G401 (cell line): ENCODE measurements around the gene PRDM16. TPM values are rescaled to one million over a fixed set of nuclear protein-coding genes. Genes with fewer than 3 reads are reported as not detected.

Experiments used
- DNase-seq: peaks from one replicate; pipeline ENCODE4 v3.0.0-alpha.2; 2015; ENCODE audit warnings: low spot score
- in situ Hi-C: cut with HindIII; loops from 2 replicates; pipeline ENCODE4 v1.10.0; 2016; ENCODE audit warnings: low sequenced_read_pairs, mixed read lengths
- total RNA-seq: library from RNA; depleted of rRNA; stranded (reverse); fragments of >200 nt; shearing (Covaris generic); gene quantifications from 2 replicates; pipeline ENCODE4 v1.2.3, GENCODE V29; 2014; rRNA removed

Gene PRDM16
- 2.8 and 5.0 TPM in 2 replicates for total RNA-seq

GRCh38 chr1:3068564-3069431 is at the start of gene PRDM16:
Gene PRDM16 (plus strand): TSS chr1:3069203. CDS start chr1:3069260, 57 bp downstream.
- in situ Hi-C loops, result no loop called here

DNA sequence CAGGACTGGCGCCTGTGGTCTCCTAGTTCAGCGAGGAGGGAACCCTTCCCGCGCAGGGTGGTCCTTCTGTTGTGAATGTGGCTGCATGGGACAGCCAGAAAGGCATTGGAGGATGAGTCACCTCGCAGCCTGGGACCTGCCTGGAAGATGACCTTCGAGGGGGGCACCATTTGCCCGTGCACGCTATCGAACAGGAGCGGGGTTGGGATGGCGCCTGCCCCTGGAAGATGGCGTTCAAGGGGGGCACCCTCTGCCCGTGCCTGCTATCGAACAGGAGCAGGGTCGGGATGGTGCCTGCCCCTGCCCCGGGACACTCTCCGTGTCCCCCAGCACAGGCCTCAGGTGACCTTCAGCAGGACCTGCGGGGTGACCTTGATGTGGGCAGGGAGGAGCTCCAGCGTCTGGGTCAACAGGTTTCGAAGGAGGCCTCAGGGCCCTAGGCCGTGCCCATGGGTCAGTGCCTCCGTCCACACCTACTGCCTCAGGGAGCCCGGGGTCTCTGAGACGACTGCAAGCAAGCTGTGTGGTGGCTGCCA is 49.4 kb upstream of the PRDM16 start:
- in situ Hi-C loops, result no loop called here
- DNase-seq, result no peak

More at GRCh38 chr1:3068564-3069431, at the start of gene PRDM16:
- peak; percentile 59 for DNase-seq

GRCh38 chr1:3020263-3020909 is 48.6 kb upstream of the PRDM16 start:
- no peak for DNase-seq
- in situ Hi-C loops, result no loop called here

GRCh38 chr1:3021233-3021671 is 47.8 kb upstream of the PRDM16 start, which contains the start of gene ACTRT2:
Gene ACTRT2 (plus strand): TSS chr1:3021467. CDS start chr1:3021687, 220 bp downstream.
- no peak for DNase-seq
- in situ Hi-C loops, result no loop called here

GRCh38 chr1:3021801-3022401 is 47.1 kb upstream of the PRDM16 start:
- in situ Hi-C loops, result no loop called here
- DNase-seq, result no peak

DNA sequence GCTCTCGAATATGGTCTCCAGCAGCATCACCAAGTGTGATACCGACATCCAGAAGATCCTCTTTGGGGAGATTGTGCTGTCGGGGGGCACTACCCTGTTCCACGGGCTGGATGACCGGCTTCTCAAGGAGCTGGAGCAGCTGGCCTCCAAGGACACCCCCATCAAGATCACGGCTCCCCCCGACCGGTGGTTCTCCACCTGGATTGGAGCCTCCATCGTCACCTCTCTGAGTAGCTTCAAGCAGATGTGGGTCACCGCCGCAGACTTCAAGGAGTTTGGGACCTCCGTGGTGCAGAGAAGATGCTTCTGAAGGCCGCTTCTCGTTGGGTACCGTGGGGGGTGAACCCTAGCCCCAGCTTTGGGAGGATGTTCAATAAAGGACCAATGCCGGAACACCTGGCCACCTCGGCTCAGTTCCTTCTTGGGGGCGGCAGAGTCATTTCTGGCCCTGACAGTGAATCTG is 46.5 kb upstream of the PRDM16 start:
- no peak for DNase-seq
- in situ Hi-C loops, result no loop called here

DNA sequence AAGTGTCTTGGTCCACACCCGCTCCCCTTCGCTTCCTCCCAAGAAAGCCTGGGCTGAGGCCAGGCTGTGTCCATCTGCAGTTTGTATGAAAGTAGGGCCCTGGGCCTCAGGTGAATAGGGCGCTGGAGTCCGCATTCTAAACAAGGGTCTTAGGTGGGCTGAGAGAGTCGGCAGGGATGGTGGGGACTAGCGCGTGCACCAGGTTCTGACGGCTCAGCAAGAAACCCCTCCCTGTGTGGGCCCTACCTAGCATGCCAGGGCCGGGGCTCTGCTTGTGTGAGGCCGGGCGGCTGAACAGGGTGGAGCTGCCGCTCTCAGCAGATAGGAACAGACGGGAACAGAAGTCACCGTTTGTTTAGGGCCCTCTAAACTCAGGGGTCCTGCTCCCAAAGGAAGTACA is 46.0 kb upstream of the PRDM16 start:
- in situ Hi-C loops, result no loop called here
- DNase-seq, result no peak

DNA sequence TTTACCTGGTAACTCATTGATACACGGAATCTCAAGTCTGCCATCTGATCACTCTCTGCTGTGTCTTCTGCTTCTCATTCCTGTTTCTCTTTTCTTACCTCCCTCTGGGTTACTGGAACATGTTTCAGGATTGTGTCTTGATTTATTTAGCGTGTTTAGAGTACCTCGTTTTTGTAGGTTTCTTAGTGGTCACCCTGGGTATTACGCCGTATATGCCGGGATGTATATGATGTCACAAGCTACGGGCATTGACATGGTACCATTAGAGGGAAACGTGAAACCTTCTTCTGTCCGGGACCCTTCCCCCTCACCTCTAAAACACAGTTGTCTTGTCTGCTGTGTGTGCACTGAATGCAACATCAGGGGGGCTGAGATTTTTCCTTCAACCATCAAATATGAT is 45.0 kb upstream of the PRDM16 start:
- no peak for DNase-seq

DNA sequence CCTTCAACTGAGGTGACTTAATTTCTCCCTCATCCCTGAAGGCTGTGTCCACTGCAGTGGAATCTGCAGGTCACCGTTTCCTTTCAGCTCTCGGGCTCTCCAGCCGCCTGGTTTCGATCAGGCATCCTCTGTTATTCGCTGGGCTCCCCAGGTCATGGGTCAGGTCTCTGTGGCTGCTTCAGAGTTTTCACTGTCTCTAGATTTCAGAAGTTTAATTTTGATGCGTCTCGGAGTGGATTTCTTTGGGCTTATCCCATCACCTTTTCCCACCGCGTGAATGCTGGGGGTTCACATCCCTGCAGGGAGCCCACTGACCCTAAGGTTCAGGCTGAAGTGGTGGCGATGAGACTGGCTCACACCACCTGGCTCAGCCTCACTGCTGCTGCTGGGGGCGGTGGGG is 44.4 kb upstream of the PRDM16 start:
- in situ Hi-C loops, result no loop called here
- no peak for DNase-seq

More for the DNA sequence above, 45.0 kb upstream of the PRDM16 start:
- in situ Hi-C loops, result no loop called here

DNA sequence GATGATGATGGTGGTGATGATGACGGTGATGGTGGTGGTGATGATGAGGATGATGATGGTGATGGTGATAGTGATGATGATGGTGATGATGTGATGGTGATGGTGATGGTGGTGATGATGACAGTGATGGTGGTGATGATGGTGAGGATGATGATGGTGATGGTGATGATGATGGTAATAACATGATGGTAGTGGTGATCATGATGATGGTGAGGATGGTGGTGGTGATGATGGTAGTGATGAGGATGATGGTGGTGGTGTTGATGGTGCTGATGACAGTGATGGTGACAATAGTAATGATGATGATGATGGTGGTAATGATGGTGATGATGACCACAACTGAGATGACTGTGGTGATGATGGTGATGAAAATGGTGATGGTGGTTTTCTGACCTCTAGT is 42.9 kb upstream of the PRDM16 start:
- in situ Hi-C loops, result no loop called here
- no peak for DNase-seq

GRCh38 chr1:3026581-3027391 is 42.2 kb upstream of the PRDM16 start:
- no peak for DNase-seq
- in situ Hi-C loops, result no loop called here

GRCh38 chr1:3027611-3028371 is 41.2 kb upstream of the PRDM16 start:
- no peak for DNase-seq
- in situ Hi-C loops, result no loop called here

- in situ Hi-C loops, result no loop called here
Observed at GRCh38 chr1:3028531-3029282, 40.3 kb upstream of the PRDM16 start.

DNA sequence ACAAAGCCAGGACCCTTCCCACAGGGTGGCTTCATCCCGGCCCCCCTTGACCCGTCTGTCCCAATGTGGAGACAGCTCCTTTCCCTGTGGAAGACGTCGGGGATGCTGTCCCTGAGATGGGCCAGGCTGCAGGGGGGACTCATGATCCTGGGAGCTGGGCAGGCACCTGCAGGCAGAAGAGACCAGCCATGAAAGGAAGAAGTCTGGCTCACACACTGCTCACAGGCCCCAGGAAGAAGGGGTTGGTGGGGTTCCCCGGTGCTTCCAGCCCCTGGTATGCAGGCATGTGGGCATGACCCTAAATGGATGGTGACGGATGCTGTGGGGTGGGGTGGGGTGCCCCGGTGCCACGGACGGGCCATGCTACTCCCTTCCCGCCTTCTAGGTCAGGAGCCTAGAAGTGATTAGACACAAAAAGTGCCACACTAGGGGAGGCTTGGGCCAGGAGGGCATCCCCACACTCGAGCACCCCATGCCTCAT is 39.5 kb upstream of the PRDM16 start:
- no peak for DNase-seq
- in situ Hi-C loops, result no loop called here

More at GRCh38 chr1:3028531-3029282, 40.3 kb upstream of the PRDM16 start:
- no peak for DNase-seq

DNA sequence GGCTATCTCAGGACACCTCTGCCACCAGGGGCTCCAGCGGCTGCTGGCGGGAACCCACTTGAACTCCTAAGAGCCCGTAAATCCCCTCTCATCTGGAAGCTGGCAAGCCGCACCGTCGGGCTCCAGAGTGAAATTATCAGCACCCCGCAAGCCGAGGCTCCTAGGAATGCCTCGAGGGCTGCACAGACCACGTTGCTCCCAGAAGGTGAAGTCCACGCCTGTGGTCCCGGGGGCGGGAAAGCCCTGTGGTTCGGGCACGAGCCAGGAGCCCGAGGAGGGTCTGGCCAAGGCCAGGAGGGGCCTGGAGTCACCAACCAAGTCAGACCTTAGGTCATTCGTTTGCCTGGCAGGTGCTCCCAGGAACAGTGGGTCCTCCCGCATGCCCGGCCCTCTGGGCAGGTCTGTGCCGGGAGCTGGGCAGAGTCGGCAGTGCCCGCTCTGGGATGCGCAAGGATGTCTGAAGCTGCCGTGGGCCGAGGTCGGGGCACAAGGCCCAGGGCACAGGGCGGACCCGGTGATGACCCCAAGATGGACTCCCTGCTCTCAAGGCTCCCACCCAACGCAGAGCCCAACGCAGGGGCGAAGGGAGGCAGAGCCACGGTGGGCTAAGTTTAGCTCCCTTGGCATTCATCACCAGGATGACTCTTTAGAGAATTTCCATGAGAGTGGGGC is 38.9 kb upstream of the PRDM16 start:
- DNase-seq, result no peak
- in situ Hi-C loops, result no loop called here

- in situ Hi-C loops, result no loop called here
- DNase-seq, result no peak
Observed at GRCh38 chr1:3030663-3031381, 38.2 kb upstream of the PRDM16 start.
